Activated CD4-positive, alpha-beta memory T cell treated with anti-CD3 and anti-CD28 coated beads, Interleukin-2, amount 10 ng/mL, durations not matched to agents 7 days and 5 days (primary cell): ENCODE data around the gene USP24. TPM values are rescaled to one million over a fixed set of nuclear protein-coding genes. Genes with fewer than 3 reads are reported as not detected.

ENCODE experiments used
- CTCF ChIA-PET: fragments of 350-600 bp; sonication (Branson Sonifier 250); formaldehyde crosslinking; loops from one replicate; lab custom pipeline; 2021; ENCODE audit warnings: antibody characterized with exemption, inconsistent platforms; lab: Charles Lee
- POLR2A ChIA-PET: fragments of 350-600 bp; sonication (Branson Sonifier 250); formaldehyde crosslinking; loops from one replicate; lab custom pipeline; 2021; ENCODE audit warnings: antibody characterized with exemption; lab: Charles Lee
- DNase-seq: peaks from one replicate; pipeline ENCODE4 v3.0.0-alpha.2; 2020
- H3K27ac Mint-ChIP-seq: one replicate; pipeline ENCODE4 v1.8.0; 2021; ENCODE audit warnings: mild to moderate bottlenecking, mixed read lengths
- H3K27me3 Mint-ChIP-seq: one replicate; pipeline ENCODE4 v1.8.0; 2021; ENCODE audit warnings: mixed read lengths
- H3K36me3 Mint-ChIP-seq: one replicate; pipeline ENCODE4 v1.8.0; 2021; ENCODE audit warnings: low read depth, mixed read lengths
- H3K4me1 Mint-ChIP-seq: one replicate; pipeline ENCODE4 v1.8.0; 2021; ENCODE audit warnings: mixed read lengths
- H3K4me3 Mint-ChIP-seq: one replicate; pipeline ENCODE4 v1.8.0; 2021; ENCODE audit warnings: mild to moderate bottlenecking, mixed read lengths
- H3K9me3 Mint-ChIP-seq: one replicate; pipeline ENCODE4 v1.8.0; 2021; ENCODE audit warnings: mixed read lengths
- total RNA-seq, 2 experiments: library from RNA; stranded (reverse); gene quantifications; one replicate each; pipeline ENCODE4 v1.2.3, GENCODE V29; 2021

The USP24 gene
- total RNA-seq, 2 experiments from 2014 or later = 34.9 to 35.6 TPM

DNA sequence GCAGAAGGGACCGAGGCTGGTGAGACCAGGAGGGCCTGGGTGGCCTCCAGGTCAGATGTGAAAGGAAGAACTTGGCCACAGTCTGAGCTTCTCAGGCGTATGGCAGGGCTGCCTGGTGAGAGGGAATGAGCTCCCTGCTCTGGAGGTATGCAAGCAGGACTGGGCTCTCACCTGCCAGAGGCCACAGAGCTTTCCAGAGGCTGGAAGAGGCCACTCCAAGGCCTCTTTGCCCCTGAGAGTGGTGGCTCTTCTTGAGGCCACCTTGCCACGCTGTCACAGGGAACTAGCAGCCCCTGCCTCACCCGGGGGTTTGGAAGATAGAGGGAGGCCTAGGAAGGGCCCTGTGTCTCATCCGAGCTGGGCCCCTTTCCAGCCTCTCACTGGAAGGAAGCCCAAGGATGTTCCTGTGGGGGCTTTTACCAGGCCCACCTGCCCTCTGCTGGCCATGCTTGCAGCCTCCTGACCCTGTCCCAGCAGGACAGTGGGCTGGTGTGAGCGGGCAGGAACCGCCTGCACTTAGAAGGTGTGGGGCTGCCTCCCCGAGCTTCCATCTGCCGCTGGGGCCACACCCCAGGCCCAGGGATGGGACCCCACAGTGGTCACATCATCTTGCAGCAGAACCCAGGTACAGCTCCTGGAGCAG, 165.8 kb downstream of the USP24 start:
- no peak for DNase-seq
- no peaks in the 10 kb centered on the region for H3K36me3 Mint-ChIP-seq

DNA sequence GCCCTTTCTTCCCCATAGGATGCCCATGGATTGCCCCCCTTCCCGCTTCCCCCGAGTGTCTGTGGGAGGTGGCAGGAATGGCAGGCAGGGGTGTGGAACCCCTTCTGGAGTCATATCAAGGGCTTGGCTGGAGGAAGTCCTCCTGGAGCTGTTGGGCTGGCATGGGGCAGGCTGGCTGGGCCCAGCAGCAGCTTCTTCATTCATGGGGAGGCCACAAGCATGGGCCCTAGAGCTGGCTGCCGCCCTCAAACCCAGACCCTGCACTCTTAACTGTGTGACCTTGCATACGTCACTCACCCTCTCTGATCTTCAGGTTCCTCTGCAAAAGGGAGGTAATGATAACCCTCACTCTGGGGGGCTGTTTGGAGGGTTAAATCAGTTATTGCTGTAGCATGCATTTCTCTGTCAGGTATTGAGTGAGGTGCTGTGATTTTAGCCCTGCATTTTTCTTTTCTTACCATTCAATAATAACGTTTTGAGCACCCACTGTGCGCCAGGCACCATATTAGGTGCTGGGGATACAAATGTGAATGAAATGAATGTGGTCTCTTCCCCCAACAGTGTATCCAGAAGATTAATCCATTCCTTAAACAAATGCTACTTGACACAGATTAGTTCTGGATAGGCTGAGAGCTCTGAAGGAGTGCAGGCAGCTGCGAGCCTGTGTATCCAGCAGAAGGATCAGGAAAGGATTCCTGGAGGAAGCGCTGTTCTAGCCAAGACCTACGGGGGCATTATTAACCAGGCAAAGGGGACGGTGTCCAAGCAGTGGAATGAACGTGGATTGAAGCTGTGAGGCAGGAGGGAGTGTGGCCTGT, 166.5 kb downstream of the USP24 start:
- Mint-ChIP-seq H3K27me3 (no peaks in the 10 kb centered on the region), H3K36me3 (no peaks in the 10 kb centered on the region), H3K4me3 (no peak overlapping the region), H3K4me1 (no peaks in the 10 kb centered on the region), H3K9me3 (no peaks in the 10 kb centered on the region), H3K27ac (no peak overlapping the region)
- ChIA-PET CTCF (interaction anchor here (2.1 kb wide), 1 partner anchor 104 kb away, joined by 6 read pairs; no protein-coding TSS in a partner anchor), POLR2A (no interaction called here)
- DNase-seq = no peak

More for the DNA sequence above, 165.8 kb downstream of the USP24 start:
- no peak overlapping the region for H3K27ac Mint-ChIP-seq
- CTCF ChIA-PET = interaction anchor here (2.1 kb wide), 1 partner anchor 104 kb away, joined by 6 read pairs; no protein-coding TSS in a partner anchor
- H3K4me3 Mint-ChIP-seq = no peak overlapping the region
- no peaks in the 10 kb centered on the region for H3K27me3 Mint-ChIP-seq
- no peaks in the 10 kb centered on the region for H3K9me3 Mint-ChIP-seq
- POLR2A ChIA-PET = no interaction called here
- no peaks in the 10 kb centered on the region for H3K4me1 Mint-ChIP-seq

- Mint-ChIP-seq H3K9me3 (no peaks in the 10 kb centered on the region), H3K27me3 (peaks cover 3% of the 10 kb centered on the region), H3K4me3 (no peak overlapping the region), H3K36me3 (no peaks in the 10 kb centered on the region), H3K27ac (no peak overlapping the region), H3K4me1 (no peaks in the 10 kb centered on the region)
- ChIA-PET CTCF (no interaction called here), POLR2A (no interaction called here)
- DNase-seq = no peak
Observed at GRCh38 chr1:55047611-55048010, 167.6 kb downstream of the USP24 start.

- DNase-seq = no peak
- ChIA-PET POLR2A (no interaction called here), CTCF (no interaction called here)
- H3K27me3 Mint-ChIP-seq = peaks cover 9% of the 10 kb centered on the region
- no peak overlapping the region for H3K4me3 Mint-ChIP-seq
- H3K4me1 Mint-ChIP-seq = no peaks in the 10 kb centered on the region
- no peak overlapping the region for H3K27ac Mint-ChIP-seq
- H3K36me3 Mint-ChIP-seq = no peaks in the 10 kb centered on the region
- no peaks in the 10 kb centered on the region for H3K9me3 Mint-ChIP-seq
Observed at GRCh38 chr1:55046871-55047270, 168.3 kb downstream of the USP24 start.

DNA sequence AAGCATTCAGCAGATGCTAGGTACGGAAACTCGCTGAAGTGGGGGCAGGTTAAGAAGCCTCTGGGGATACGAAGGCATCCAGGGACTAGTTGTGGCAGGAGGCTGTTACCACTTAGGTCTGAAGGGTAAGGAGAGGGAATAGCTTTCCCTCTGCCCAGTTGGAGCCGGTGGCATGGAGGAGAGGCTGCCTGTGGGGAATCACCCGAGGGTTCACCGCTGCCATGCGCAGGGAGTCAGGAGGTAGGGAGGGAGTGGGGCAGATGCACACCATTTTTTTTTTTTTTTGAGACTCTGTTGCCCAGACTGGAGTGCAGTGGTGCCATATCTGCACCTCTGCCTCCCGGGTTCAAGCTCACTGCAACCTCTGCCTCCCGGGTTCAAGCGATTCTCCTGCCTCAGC, 169.7 kb downstream of the USP24 start:
- ChIA-PET POLR2A (no interaction called here), CTCF (no interaction called here)
- H3K27ac Mint-ChIP-seq = no peak overlapping the region
- H3K36me3 Mint-ChIP-seq = no peaks in the 10 kb centered on the region
- H3K4me1 Mint-ChIP-seq = no peaks in the 10 kb centered on the region
- DNase-seq = no peak
- peaks cover 22% of the 10 kb centered on the region for H3K27me3 Mint-ChIP-seq
- H3K4me3 Mint-ChIP-seq = no peak overlapping the region
- no peaks in the 10 kb centered on the region for H3K9me3 Mint-ChIP-seq

- DNase-seq = no peak
- Mint-ChIP-seq H3K9me3 (no peaks in the 10 kb centered on the region), H3K27ac (no peak overlapping the region), H3K36me3 (no peaks in the 10 kb centered on the region), H3K4me1 (no peaks in the 10 kb centered on the region), H3K4me3 (no peak overlapping the region), H3K27me3 (peaks cover 29% of the 10 kb centered on the region)
- POLR2A ChIA-PET = no interaction called here
- CTCF ChIA-PET = interaction anchor here (1.0 kb wide), 1 partner anchor 100 kb away, joined by 3 read pairs; no protein-coding TSS in a partner anchor
Observed at GRCh38 chr1:55044617-55045397, 170.4 kb downstream of the USP24 start.

DNA sequence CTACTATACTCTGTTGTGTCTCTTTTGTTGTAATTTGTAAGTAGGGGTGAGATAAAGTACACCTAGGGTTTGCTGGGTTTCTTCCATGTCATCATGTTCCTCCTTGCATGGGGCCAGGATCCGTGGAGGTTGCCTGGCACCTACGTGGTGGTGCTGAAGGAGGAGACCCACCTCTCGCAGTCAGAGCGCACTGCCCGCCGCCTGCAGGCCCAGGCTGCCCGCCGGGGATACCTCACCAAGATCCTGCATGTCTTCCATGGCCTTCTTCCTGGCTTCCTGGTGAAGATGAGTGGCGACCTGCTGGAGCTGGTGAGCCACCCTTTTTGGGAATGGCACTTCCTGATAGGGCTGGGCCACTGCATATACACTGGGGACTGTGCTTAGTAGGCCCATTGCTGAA, 171.4 kb downstream of the USP24 start:
- Mint-ChIP-seq H3K9me3 (no peaks in the 10 kb centered on the region), H3K4me1 (no peaks in the 10 kb centered on the region), H3K36me3 (no peaks in the 10 kb centered on the region), H3K27ac (no peak overlapping the region), H3K27me3 (peaks cover 37% of the 10 kb centered on the region), H3K4me3 (no peak overlapping the region)
- POLR2A ChIA-PET = no interaction called here
- CTCF ChIA-PET = no interaction called here
- DNase-seq = no peak

DNA sequence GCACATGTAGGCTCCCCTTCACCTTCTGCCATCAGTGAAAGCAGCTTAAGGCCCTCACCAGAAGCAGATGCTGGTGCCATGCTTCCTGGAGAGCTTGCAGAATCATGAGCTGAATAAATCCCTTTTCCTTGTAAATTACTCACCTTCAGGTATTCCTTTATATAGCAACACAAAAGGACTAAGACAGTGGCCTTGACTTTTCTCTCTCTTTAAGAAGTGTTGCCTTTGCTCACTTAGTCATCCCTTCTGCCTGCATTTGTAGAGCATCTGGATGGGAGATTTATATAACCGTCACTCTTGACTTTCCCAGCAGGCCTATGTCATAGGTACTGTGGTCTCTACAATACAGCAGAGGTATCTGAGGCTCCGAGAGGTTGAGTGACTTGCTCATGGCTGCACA, 172.2 kb downstream of the USP24 start:
- ChIA-PET POLR2A (interaction anchor here (0.6 to 0.7 kb wide), 2 partner anchors 27 to 108 kb away, joined by 3 read pairs; no protein-coding TSS in a partner anchor), CTCF (no interaction called here)
- Mint-ChIP-seq H3K36me3 (no peaks in the 10 kb centered on the region), H3K4me3 (no peak overlapping the region), H3K4me1 (no peaks in the 10 kb centered on the region), H3K27me3 (peaks cover 44% of the 10 kb centered on the region), H3K27ac (no peak overlapping the region), H3K9me3 (no peaks in the 10 kb centered on the region)
- DNase-seq = no peak

- no peak overlapping the region for H3K27ac Mint-ChIP-seq
- ChIA-PET CTCF (no interaction called here), POLR2A (no interaction called here)
- H3K36me3 Mint-ChIP-seq = no peaks in the 10 kb centered on the region
- H3K27me3 Mint-ChIP-seq = peaks cover 53% of the 10 kb centered on the region
- H3K4me1 Mint-ChIP-seq = no peaks in the 10 kb centered on the region
- DNase-seq = no peak
- no peaks in the 10 kb centered on the region for H3K9me3 Mint-ChIP-seq
- no peak overlapping the region for H3K4me3 Mint-ChIP-seq
Observed at GRCh38 chr1:55041613-55042012, 173.6 kb downstream of the USP24 start.

DNA sequence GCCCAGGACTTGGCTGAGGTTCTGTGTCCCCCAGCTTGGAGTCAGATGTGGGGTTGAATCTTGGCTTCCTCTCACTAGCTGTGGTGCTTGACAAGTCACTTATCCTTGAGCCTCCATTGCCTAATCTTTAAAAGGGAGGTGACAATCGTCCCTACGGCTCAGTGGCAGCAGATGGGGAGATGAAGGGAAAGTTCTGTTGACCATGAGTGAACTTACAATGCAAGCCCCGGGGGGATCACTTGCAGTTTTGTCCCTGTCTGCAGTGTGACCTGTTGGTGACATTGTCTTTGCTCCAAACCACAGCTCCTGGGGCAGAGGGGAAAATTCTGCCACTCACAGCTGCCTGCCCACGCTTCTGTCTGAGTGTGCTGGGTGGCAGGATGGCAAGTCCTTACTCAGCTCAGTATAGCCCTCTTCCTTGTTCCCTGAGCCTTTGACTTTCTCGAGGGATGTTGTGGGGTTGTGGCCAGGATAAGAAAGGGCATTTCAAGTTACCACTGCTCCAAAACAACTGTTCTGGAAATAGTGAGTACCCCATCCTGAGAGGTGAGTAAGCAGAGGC, 174.2 kb downstream of the USP24 start:
- Mint-ChIP-seq H3K27ac (no peak overlapping the region), H3K4me3 (no peak overlapping the region), H3K27me3 (peaks cover 58% of the 10 kb centered on the region), H3K4me1 (no peaks in the 10 kb centered on the region), H3K36me3 (no peaks in the 10 kb centered on the region), H3K9me3 (no peaks in the 10 kb centered on the region)
- ChIA-PET CTCF (no interaction called here), POLR2A (no interaction called here)
- no peak for DNase-seq

DNA sequence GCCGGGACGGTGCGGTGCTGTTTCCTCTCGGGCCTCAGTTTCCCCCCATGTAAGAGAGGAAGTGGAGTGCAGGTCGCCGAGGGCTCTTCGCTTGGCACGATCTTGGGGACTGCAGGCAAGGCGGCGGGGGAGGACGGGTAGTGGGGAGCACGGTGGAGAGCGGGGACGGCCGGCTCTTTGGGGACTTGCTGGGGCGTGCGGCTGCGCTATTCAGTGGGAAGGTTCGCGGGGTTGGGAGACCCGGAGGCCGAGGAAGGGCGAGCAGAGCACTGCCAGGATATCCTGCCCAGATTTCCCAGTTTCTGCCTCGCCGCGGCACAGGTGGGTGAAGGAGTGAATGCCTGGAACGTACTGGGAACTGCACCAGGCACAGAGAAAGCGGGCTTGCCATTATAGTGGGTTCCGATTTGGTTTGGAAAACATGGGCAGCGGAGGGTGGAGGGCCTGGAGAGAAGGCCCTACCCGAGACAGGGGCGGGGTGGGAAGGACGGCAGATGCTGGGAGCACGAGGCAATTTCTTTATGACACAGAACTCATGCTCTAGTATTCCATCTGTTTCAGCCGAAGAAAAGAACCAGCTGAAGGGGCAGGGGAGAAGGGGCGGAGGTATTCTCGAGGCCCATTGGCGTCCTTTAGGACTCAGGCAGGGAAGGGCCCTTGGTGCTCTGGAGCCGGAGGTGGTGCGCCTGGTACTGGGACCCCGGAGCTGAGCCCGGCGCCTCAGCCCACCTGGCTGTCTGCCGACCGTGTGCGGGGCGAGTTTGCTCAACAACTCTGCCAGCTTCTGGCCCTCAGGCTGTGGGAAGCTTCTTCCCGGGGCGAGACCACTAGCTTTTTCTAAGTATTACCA, 174.9 kb downstream of the USP24 start:
- H3K4me3 Mint-ChIP-seq = no peak overlapping the region
- POLR2A ChIA-PET = no interaction called here
- no peak overlapping the region for H3K27ac Mint-ChIP-seq
- CTCF ChIA-PET = no interaction called here
- H3K36me3 Mint-ChIP-seq = no peaks in the 10 kb centered on the region
- peaks cover 63% of the 10 kb centered on the region for H3K27me3 Mint-ChIP-seq
- no peaks in the 10 kb centered on the region for H3K9me3 Mint-ChIP-seq
- H3K4me1 Mint-ChIP-seq = no peaks in the 10 kb centered on the region
- DNase-seq = no peak

DNA sequence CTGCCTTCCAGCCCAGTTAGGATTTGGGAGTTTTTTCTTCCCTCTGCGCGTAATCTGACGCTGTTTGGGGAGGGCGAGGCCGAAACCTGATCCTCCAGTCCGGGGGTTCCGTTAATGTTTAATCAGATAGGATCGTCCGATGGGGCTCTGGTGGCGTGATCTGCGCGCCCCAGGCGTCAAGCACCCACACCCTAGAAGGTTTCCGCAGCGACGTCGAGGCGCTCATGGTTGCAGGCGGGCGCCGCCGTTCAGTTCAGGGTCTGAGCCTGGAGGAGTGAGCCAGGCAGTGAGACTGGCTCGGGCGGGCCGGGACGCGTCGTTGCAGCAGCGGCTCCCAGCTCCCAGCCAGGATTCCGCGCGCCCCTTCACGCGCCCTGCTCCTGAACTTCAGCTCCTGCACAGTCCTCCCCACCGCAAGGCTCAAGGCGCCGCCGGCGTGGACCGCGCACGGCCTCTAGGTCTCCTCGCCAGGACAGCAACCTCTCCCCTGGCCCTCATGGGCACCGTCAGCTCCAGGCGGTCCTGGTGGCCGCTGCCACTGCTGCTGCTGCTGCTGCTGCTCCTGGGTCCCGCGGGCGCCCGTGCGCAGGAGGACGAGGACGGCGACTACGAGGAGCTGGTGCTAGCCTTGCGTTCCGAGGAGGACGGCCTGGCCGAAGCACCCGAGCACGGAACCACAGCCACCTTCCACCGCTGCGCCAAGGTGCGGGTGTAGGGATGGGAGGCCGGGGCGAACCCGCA, 175.7 kb downstream of the USP24 start, which contains the start of gene PCSK9:
Gene PCSK9, plus strand, starts transcription at position 207 of the 741 bp plus-strand sequence. Its CDS starts 290 bp downstream, at position 497.
- no peak within 1 kb of the TSS for H3K27ac Mint-ChIP-seq
- H3K36me3 Mint-ChIP-seq = no peaks in the 10 kb centered on the region
- no peaks in the 10 kb centered on the region for H3K9me3 Mint-ChIP-seq
- ChIA-PET CTCF (interaction anchor here (1.0 kb wide), 1 partner anchor 94 kb away, joined by 3 read pairs; no protein-coding TSS in a partner anchor), POLR2A (no interaction called here)
- peaks cover 66% of the 10 kb centered on the region for H3K27me3 Mint-ChIP-seq
- no peak within 1 kb of the TSS for H3K4me3 Mint-ChIP-seq
- no peak for DNase-seq
- H3K4me1 Mint-ChIP-seq = no peaks in the 10 kb centered on the region
